HG03565 (cell line): Measurements from ENCODE around the gene SCTR.

Source experiments
- ATAC-seq: cut with Tn5 transposase; IDR thresholded peaks from one replicate; pipeline ENCODE4 v1.9.1; 2021; ENCODE audit warnings: mild to moderate bottlenecking, moderate library complexity; ENCODE audit not compliant: unreplicated experiment

The SCTR gene

DNA sequence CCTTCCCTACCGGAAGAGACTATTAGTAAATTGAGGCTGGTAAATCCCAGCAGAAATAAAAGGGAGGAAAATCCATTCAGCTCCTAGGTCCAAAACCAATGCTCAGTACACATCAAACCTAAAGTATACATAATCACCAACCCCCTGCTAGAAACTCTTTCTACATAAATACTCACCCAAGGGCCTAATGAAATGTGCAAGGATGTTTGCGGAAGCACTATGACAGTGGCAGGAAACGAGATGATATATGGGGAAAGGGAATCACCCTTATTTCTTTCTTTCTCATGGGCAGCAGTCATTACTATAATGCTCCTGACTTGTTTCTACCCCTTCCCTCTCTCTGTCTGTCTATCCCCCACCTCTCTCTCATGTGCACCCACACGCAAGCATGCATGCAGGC lies 1.3 kb upstream of the SCTR start:
- ATAC-seq = no peak

DNA sequence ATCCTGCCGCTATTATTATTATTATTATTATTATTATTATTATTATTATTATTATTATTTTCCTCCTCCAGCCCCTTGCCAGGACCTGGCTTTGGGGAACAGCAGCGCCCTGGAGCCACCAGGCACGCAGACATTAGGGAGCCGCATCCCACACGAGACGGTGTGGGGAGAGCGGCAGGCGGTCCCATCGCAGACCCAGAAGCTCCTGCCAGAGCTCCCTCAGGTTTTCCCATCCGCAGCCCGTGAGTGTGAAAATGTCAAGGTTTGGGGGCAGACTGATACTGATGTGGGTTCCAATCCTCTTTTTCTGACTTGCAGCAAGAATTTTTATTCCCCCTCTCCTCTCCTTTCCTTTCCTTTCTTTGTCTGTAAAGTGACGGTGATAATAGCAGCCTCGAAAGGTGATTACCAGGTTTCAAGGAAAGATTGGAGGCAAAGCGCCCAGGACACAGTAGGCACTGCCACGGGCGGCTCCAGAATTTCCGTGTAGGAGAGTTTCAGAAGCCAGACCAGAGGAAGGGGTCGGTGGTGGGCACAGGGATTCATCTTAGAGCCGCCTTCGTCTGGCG lies 816 bp downstream of the SCTR start:
- ATAC-seq = no peak

DNA sequence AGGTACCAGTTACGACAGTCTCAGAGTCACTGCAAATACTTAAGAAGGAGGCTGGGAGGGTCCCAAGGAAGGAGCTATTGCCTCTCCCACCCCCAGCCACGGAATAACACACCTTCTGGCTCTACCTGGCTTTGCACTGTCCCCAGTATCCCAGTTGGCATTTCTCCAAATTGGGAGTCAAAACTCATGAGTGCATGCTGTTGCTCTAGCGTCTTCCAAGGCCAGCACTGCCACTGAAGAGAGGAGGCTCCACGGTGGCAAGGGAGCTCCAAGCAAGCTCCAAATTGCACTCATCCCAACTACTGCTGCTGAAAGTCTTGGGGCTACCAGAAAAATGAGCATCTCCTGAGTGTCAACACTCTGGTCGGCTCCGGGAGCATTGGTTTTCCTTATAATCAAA lies 1.6 kb downstream of the SCTR start:
- no peak for ATAC-seq

DNA sequence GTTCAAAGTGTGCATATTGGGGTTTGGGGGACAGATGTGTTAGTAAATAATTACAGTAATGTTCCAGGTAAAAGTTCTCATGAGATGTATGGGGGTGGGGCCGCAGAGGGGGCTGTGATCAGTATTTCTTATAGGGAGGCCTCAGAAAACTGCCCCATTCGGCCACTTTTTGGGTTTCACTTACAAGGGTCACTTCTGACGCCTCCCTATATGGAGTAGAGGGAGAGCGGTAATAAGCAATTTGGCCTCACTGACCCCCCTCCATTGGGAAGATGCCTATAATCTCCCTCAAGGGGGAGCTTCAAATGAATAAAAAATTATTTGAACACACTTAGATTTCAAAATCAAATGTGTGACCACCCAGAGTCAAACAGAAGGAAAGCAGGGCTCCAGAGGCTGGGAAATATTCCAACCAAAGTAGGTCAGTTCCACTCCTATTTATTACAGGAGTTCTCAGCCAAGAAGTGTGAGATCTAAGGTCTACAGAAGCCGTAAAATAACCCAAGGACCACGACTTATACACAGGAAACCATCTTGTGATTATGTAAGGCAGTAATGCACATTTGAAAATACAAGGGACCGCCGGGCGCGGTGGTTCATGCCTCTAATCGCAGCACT lies 2.7 kb downstream of the SCTR start:
- no peak for ATAC-seq

DNA sequence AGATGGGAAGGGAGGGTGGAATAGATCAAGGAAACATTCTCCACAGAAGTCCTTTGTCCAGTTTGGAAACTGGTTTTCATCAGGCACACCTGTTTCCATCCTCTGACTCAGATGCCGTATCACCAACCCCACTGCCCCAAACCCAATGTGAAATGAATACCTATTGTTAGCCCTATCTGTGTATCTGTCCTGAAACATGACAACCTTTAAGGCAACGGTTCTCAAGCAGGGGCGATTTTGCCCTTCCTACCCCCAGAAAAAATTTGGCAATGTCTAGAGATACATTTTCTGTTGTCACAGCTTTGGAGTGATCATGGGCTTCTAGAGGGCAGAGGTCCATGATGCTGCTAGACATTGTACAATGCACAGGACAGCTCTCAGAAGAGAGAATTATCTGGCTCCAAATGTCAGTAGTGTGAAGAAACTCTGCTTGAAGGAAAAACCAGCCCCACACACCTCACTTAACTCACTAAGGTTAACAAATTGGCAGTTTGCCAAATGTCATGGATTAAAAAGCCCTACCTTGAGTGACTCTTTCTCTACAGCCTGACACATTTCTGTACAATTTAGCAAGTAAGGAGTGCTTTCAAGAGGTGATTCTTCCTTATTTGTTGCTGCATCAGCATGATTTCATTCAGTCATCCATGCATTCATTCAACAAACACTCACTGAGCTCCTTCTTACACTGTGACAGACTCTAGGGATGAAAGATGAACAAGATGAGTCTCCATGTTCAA lies 3.4 kb downstream of the SCTR start:
- no peak for ATAC-seq

DNA sequence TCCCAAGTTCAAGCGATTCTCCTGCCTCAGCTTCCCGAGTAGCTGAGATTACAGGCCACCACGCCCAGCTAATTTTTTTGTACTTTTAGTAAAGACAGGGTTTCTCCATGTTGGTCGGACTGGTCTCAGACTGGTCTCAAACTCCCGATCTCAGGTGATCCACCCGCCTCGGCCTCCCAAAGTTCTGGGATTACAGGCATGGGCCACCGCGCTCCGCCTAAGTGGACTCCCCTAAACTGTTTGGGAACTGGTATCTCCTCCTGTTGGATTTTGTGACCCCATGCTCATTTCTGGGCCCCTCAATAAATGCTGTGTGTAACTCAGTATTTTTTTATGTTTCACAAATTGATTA lies 5.2 kb downstream of the SCTR start:
- no peak for ATAC-seq

DNA sequence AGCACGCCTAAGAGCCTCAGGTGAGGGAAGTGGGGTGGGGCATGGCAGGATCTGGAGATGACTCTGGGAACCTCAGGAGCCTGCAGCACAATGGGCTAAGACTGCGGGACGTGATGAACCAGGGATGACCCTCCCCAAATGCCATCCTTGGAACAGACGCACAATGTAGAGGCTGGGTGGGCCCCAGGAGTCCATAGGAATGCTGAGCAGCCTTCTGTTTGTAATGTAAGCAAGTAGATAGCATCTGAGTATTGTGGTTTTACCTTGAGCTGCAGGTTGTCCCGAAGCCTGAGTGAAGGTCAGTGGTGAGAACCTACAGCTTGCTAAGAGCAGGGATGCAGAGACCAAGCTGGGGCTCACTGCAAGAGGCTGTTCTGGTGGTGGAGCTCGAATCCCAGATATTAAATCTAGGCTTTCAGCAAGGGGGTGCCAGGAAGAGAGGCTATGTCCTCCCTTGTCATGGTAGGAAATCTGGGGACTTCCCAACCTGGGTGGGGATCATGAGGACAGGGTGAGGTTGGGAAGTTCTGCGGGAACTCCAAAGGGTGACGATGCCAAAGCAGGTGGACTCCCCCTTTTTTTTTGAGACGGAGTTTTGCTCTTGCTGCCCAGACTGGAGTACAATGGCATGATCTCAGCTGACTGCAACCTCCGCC lies 5.8 kb downstream of the SCTR start:
- ATAC-seq = no peak

DNA sequence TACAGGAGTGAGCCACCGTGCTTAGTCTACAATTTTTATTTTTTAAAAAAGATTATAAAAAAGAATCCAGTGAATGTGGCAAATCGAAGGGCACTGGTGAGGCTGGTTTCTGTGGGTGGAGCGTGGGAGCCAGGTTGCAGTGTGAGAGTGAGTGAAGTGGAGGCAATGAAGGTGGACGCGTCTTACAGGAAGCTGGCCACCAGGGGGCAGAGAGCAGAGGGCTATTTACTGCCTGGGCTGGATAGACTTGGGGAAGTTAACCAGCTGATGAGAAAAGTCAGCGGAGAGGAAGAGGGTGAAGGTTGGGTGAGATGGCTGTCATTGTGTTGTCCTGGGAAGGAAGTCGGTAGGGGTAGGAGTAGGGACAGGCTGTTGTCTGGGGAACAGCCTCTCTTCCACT lies 6.8 kb downstream of the SCTR start:
- peak; percentile 80 for ATAC-seq

DNA sequence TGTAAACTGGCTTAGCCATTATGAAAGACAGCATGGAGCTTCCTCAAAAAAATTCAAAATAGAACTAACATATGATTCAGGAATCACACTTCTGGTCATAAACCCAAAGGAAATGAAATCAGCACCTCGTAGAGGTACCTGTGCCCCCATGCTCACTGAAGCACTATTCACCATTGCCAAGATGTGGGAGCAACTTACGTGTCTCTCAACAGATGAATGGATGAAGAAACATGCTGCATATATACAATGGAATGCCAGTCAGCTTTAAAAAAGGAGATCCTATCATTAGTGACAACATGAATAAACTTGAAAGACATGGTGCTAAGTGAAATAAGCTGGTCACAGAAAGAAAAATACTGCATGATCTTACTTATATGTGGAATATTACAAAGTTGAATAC lies 8.2 kb downstream of the SCTR start:
- ATAC-seq = no peak

DNA sequence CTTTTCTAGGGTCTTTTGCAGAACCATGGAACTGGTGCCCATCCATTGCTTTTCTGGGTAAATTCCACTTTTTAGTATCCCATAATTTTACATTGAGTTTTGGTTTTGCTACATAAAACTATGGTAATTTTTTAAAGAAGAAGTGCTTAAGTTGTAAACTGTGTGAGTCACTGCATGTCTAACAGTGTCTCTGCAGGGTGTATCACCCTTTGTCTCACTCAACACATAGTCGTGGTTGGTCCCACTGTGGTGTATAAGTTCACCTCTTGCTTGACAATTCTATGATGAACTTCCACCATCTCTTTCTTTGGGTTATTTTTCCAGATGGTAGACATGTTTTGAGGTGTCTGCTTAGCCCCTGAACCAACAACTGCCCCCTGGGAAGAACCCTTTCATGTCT lies 10.5 kb downstream of the SCTR start:
- no peak for ATAC-seq

DNA sequence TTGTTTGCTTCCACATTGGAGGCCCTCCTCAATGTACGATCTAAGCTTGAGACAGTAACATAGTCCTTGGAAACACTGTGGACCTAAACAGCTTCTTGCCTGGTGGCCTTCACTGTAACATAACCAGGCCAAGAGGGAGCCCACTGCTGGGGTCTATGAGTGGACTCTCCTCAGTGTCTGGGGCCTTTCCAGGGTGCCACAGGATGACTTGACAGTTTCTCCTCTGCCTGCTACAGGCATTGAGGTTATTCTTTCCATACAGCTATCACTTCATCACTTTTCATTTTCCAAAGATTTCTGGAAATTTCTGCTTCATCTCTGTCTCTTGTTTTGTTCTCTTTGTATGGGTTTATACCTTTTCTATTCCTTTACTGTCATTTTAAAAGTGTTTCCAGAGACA lies 11.3 kb downstream of the SCTR start:
- ATAC-seq = no peak

DNA sequence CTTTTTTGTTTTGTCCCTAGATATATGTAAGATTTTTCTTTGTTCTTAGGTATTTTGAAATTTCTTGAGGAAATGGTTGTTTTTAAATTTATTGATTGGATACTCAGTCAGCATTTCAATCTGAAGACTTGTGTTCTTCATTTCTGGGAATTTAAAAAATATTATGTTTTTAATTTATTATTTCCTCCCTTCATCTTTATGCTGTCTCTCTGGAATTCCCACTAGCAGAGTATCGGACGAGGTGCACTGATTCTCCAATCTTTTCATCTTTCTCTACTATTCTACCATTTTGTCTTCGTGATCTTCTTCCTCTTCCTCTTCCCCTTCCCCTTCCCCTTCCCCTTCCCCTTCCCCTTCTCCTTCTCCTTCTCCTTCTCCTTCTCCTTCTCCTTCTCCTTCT lies 12.3 kb downstream of the SCTR start:
- no peak for ATAC-seq

DNA sequence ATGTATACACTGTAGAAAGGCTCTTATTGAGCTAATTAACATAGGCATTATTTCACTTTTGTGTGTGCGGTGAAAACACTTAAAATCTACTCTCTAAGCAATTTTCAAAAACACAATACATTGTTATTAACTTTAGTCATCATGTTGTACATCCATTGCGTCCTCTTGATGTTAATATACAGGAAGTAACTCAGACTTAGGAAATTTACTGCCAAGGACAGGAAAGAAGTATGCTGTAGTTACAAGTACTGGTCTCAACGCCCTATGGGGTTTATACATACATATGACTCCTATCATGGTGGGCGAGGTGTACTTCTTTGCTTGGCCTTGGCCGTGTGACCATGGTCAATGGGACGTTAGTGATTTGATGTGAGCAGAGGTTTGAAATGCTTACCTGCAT lies 15.5 kb downstream of the SCTR start:
- ATAC-seq = no peak

DNA sequence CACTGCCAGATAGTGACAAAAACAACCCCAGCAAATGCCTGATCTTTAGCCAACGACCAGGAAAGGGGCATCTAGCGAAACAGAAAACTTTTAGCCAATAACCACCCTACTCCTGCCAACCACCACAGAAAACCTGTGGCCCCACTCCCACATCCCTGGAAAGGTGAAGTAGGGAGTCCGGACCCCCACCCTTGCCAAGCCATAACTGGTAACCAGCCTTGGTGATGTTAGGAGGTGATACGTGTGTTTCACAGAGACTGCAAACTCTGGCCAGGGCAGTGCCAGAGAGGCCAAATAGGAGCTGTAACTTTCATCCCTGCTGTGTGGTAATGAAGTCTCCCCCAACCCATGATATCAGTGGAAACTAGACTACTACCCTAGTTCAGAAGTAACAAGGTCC lies 27.6 kb downstream of the SCTR start:
- ATAC-seq = no peak

DNA sequence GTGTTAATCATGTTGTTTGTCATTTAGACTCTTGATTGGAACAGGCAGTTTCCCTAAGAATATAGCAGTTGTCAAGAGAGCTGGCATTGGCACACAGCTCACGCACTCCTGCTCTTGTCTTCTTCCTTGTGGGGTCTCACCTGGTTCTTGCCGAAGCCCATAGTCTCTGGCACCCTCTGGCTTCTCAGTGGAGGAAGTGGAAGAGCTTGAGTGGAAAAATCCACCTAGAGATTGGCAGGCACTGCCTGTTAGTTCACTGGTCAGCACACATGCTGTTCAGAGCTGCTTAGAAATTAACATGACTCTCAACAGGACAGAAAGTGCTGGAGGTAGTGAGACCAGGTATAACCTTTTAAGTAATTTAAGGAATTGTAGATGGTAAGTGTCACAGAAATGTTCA lies 28.3 kb downstream of the SCTR start:
- no peak for ATAC-seq

DNA sequence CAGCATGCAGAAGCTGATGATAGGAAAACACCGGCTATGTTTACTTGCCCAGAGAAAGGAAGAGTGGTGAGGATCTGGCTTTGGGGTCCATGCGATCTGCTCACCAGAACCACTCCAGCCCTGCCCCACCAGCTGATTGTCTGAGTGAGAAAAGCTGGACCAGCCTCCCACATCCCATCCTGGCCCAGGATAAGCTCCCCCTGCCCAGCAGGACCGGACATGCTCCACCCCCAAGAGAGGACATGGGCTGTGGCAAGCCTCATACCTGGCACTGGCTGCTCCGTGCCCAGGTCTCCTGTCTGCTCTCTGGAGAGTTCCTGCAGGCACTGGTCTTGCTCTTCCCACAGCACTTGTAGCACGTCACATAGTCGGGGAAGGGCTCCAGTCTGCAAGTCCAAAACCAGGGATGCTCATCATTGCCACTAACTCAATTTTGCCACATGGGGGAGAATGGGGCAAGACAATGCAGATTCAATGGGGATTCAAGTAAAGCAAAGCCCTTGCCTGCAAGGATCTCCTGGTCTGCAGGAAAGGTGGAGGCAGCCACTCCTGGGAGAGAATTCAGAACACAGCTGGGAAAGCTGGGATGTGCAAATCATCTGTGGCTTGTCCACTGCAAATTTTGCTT lies 30.0 kb downstream of the SCTR start:
- no peak for ATAC-seq

DNA sequence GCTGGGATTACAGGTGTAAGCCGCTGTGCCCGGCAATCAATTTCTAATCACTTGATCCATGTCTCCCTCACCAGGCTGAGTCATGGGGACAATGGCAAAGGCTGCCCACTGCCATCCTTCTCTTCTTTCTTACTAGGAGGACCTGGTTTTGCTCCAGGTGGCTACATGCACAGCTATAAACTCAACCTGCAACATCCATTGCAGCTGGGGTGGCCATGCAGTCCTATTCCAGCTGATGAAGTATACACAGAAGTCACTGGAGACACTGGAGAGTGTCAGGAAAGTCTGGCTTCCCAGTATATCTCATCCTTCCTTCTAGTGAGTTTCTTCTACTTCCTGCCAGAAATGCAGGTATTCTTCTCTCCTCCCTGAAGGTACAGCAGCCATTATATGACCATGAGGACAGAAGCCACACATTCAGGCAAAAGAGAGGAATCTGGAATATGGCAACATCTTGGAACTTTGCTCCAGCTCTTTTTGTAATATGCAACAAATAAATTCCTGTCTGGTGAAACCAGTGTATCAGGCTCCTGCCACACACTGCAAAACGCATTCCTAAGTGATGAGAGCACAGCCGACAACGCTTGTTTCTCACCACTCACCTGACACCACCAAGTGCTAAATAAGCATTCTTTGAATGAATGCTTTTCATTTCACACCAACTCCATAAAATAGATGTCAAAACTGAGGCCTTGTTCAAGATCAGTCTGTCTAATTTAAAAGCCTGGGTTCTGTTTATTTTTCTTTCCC lies 32.3 kb downstream of the SCTR start:
- ATAC-seq = no peak

DNA sequence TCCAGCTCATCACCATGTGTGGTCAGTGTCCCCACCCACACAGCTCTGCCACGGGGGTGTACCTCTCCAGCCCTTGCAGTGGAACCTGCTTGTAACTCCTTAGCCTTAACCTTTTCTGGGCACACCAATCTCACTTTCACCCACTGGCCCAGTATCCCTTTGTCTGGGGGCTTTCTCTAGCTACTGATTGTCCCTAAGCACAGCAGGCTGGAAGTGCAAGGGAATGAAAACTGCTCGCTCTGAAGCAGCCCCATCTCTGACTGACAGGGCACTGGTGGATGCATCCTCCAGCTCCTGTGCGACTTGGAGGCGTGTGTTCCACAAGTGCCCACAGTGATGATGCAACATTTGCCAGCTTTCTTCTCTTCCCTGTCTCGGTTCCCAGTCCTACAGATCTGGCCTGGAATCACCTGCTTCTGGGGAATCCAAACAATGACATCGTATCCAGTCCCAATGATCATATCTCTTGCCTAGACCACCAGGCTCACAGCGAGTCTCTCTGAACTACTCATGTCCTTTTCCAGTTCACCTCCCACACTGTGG lies 33.6 kb downstream of the SCTR start:
- no peak for ATAC-seq

DNA sequence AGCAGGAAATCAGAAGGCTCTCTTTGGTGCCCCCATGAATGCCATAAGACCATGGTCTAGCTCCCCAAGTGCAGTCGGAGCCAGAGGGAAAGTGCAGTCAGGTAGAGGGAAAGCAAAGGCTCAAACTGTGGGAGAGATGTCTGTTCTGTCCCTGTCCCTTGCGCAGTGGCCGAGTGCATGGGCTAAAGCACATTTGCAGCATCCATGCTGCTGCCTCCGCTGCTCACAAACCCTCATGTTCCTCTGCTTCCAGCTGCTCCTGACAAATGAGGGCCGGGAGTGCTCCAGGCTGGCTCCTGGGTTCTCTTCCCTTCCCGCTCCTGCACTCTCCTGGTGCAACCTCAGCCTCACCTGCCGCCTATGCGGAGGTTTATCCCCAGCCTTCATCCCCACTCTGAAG lies 34.2 kb downstream of the SCTR start:
- ATAC-seq = no peak

DNA sequence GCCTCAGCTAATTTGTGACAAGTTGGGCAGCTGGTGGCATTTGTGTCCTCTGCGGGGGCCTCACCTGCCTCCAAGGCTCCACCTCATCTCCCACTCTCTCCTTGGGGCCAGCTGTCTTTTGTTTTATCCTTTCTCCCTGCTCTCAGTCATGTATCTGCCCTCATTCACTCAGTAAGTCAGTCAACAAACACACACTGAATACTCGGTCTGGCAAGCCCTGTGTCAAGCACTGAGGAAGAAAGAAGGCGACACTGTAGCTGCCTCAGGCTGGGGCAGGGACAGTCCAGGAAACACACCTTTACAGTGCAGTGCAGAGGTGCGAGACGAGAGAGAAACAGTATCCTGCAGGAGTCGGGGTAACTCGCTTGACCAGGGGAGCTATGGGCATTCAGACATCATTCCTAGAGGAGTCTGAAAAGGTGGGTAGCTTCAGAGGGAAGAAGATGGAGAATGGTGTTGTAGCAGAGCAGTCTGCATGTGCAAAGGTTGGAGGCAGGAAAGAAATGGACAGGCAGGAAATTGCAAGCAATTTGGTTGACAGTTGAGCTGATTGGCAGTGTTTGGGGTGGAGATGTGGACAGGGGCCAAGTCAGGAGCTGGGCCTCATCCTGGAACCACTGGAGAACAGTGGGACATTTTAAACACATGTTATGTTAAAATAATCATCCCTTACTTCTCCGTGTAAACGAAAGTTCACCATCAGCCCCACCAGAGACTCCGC lies 34.9 kb downstream of the SCTR start:
- ATAC-seq = no peak
